Loucy (cell line): ENCODE results near the gene AMFR.

ENCODE experiments used
- EZH2phosphoT487 ChIP-seq: fragments of 200-600 bp; IDR thresholded peaks from 2 replicates; pipeline ENCODE4 v1.6.1; 2018; ENCODE audit warnings: antibody characterized with exemption, mild to moderate bottlenecking, moderate library complexity, borderline replicate concordance
- TF ChIP-seq, protein P1 (sequence below): fragments of 200-600 bp; sonication (generic); conservative IDR thresholded peaks from 2 replicates; pipeline ENCODE4 v1.5.1; 2014; ENCODE audit warnings: mild to moderate bottlenecking, antibody characterized with exemption, low read length

- TF ChIP-seq, protein P1, sequence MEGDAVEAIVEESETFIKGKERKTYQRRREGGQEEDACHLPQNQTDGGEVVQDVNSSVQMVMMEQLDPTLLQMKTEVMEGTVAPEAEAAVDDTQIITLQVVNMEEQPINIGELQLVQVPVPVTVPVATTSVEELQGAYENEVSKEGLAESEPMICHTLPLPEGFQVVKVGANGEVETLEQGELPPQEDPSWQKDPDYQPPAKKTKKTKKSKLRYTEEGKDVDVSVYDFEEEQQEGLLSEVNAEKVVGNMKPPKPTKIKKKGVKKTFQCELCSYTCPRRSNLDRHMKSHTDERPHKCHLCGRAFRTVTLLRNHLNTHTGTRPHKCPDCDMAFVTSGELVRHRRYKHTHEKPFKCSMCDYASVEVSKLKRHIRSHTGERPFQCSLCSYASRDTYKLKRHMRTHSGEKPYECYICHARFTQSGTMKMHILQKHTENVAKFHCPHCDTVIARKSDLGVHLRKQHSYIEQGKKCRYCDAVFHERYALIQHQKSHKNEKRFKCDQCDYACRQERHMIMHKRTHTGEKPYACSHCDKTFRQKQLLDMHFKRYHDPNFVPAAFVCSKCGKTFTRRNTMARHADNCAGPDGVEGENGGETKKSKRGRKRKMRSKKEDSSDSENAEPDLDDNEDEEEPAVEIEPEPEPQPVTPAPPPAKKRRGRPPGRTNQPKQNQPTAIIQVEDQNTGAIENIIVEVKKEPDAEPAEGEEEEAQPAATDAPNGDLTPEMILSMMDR = no peak
- TF ChIP-seq EZH2phosphoT487 = no peak
Measured at GRCh38 chr16:56353054-56353921, 72.1 kb downstream of the AMFR start.
